Spinal cord (tissue), 10 donors: ENCODE results near the gene ARFGEF2. TPM values are rescaled to one million over a fixed set of nuclear protein-coding genes. Genes with fewer than 3 reads are reported as not detected.
"Not testable (repeated sequence)": the region's sequence is repeated elsewhere in the genome, so short reads cannot be mapped to it uniquely, and the experiment has no call there.

ENCODE experiments used
- DNase-seq, 6 donors: peaks; one replicate each; pipeline versions ENCODE4 v3.0.0 to v3.0.0-alpha.2; 2013 to 2015; ENCODE audit warnings: low spot score in 6 of 6, low read depth in 4 of 6
- H3K27ac ChIP-seq: one replicate; pipeline ENCODE4 v1.5.1; 2013; ENCODE audit warnings: low read depth, low read length, control low read depth
- H3K27me3 ChIP-seq: one replicate; pipeline ENCODE4 v1.6.1; 2013; ENCODE audit warnings: low read length; ENCODE audit not compliant: control insufficient read depth, insufficient read depth
- H3K36me3 ChIP-seq: one replicate; pipeline ENCODE4 v1.6.1; 2013; ENCODE audit warnings: low read length; ENCODE audit not compliant: control insufficient read depth, insufficient read depth
- H3K4me1 ChIP-seq: one replicate; pipeline ENCODE4 v1.6.1; 2013; ENCODE audit warnings: low read length; ENCODE audit not compliant: control insufficient read depth, insufficient read depth
- H3K4me3 ChIP-seq: one replicate; pipeline ENCODE4 v1.5.1; 2013; ENCODE audit warnings: low read depth, low read length, control low read depth
- H3K9me3 ChIP-seq: one replicate; pipeline ENCODE4 v1.6.1; 2013; ENCODE audit warnings: low read length; ENCODE audit not compliant: control insufficient read depth, insufficient read depth
- WGBS: methylation state at CpG from one replicate; pipeline ENCODE4 v1.1.5; 2013; ENCODE audit warnings: missing lambda C conversion rate; ENCODE audit not compliant: insufficient coverage; 5-methylcytosine and 5-hydroxymethylcytosine counted together
- polyA plus RNA-seq, 2 donors: library from polyadenylated mRNA; unstranded; fragments of 120-200 nt; gene quantifications; one replicate each; pipeline ENCODE4 v1.2.1, GENCODE V29; 2013; ENCODE audit not compliant: insufficient read length in 2 of 2
- total RNA-seq, 2 donors: library from RNA; depleted of rRNA in 1 of 2; stranded (reverse); fragments of 120-200 nt in 1 of 2; fragments of >200 nt in 1 of 2; gene quantifications; one replicate each; pipeline versions ENCODE4 v1.2.3 to v1.2.4, GENCODE V29; 2013 to 2014
- donor health status: healthy.

ARFGEF2 gene
- total and polyA plus RNA-seq, 4 donors: 13.5 to 45.1 (median 20.4) TPM

DNA sequence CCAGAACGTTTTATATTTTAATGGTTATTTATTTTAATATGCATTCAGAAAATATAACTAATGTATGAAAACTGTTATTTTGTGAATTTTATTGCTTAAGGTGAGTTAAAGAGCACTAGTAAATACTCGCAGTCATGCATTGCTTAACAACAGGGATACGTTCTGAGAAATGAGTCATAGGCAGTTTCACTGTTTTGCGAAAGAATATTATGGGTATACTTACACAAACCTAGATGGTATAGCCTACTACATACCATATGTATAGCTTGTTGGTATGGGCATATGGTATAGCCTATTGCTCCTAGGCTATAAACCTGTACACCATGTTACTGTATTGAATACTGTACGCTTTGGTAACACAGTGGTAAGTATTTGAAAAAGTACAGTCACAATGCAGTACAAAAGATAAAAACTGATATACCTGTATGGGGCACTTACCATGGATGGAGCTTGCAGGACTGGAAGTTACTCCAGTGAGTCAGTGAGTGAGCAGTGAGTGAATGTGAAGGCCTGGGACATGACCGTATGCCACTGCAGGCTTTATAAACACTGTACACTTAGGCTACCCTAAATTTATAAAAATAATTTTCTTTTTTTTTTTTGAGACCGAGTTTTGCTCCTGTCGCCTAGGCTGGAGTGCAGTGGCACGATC, 38.5 kb downstream of the ARFGEF2 start:
- no CpG with 5 or more reads among the region's 9 CpGs for WGBS
- Histone ChIP-seq H3K4me3 (no peak overlapping the region), H3K9me3 (no peaks in the 10 kb centered on the region), H3K36me3 (peaks cover 31% of the 10 kb centered on the region), H3K27ac (no peak overlapping the region), H3K4me1 (no peaks in the 10 kb centered on the region), H3K27me3 (no peaks in the 10 kb centered on the region)
- DNase-seq: no peak

DNA sequence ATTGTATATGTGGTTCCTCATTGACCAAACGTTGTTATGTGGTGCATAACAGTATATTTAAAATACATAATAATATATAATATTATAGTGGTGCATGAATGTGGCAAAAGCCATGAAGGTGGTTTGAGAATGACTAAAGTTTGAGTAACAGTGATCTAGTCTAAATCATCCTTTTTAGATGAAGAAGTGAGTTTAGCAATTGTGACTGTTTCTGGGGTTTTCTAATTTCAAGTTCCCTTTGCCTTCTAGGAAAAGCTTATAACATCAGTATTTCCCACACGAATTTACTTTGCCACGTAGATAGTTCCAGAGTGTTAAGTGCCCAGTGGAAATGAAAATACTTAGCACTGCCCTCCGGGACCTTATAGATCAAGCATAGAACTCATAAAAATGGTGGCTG, 40.9 kb downstream of the ARFGEF2 start:
- peaks cover 20% of the 10 kb centered on the region for H3K36me3 ChIP-seq

DNA sequence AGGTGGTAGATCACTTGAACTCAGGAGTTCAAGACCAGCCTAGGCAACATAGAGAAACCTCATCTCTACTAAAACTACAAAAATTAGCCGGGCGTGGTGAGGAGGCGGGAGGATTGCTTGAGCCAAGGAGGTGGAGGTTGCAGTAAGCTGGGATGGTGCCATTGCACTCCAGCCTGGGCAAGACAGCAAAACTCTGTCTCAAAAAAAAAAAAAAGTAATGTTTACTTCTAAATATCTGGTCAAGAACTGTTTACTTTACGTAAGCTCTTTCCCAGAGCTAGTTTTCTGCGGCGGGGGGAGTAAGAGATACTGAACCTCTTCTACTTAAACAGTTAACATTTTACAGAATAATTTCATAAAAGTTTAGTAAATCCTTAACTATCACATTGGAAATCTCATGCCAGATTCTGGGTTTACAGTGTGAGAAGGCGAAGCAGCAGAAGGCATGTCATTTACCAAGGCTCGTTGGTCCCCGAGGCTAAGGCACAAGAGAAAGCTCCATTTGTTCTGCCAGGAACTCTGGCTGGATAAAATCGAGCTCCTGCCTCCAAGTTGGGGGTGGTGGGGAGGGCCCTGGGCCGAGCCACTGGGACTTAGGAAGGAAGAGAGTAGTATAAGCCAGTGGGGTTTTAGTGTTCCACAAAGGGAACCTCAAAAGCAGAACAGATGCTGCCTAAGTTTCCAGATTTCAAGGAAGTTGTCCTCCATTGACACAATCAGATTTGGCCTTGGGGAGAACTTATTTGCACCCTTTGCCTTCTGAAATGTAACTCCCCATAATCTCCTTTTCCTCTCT, 41.7 kb downstream of the ARFGEF2 start:
- DNase-seq: peak in 1 of 6 donors; percentile 11
- no peaks in the 10 kb centered on the region for H3K4me1 ChIP-seq
- H3K27me3 ChIP-seq: no peaks in the 10 kb centered on the region
- H3K4me3 ChIP-seq: no peak overlapping the region
- no peak overlapping the region for H3K27ac ChIP-seq
- no peaks in the 10 kb centered on the region for H3K9me3 ChIP-seq
- WGBS: 79% methylated on average over 5 of the region's 11 CpGs
- peaks cover 18% of the 10 kb centered on the region for H3K36me3 ChIP-seq

More for the DNA sequence above, 40.9 kb downstream of the ARFGEF2 start:
- no CpG with 5 or more reads among the region's 4 CpGs for whole genome bisulfite sequencing
- Histone ChIP-seq H3K4me3 (no peak overlapping the region), H3K4me1 (no peaks in the 10 kb centered on the region), H3K27ac (no peak overlapping the region), H3K9me3 (no peaks in the 10 kb centered on the region), H3K27me3 (no peaks in the 10 kb centered on the region)
- no peak for DNase-seq

DNA sequence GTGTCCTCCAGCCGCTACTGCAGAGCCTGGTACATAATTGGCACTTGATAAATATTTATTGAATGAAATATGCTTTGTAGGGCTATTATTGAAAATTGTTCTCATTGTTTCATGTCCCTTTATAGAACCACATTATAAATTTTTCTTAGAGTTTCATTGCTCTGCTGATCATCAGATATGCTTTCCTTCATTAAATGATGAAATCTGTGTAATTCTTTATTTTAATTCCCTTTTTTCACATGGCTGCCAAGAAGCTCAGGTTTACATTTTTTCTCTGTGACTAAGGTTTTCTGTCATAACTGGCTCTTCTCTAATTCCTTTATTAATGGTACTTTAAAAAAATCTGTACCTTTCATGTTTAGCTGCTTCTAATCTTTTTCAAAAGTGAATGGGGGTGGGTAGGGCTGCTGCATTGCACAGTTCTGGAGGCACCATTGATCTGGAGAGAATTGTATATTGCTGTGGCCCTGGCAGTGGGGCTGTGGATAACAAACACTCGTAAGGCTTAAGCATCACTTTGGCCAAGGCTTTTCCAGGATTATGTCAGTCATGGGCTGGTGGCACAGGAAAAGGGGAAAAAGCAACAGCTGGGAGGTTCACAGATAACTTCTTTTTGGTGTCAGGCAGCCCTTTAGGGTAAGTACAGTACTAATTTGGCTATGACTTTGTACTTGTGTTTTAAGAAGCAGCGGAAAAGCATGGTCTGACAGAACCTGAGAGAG, 43.8 kb downstream of the ARFGEF2 start:
- Histone ChIP-seq H3K27me3 (no peaks in the 10 kb centered on the region), H3K27ac (no peak overlapping the region), H3K4me1 (no peaks in the 10 kb centered on the region), H3K36me3 (peaks cover 25% of the 10 kb centered on the region), H3K4me3 (no peak overlapping the region), H3K9me3 (no peaks in the 10 kb centered on the region)
- DNase-seq: no peak
- 93% methylated on average over 2 of the region's 3 CpGs for WGBS

DNA sequence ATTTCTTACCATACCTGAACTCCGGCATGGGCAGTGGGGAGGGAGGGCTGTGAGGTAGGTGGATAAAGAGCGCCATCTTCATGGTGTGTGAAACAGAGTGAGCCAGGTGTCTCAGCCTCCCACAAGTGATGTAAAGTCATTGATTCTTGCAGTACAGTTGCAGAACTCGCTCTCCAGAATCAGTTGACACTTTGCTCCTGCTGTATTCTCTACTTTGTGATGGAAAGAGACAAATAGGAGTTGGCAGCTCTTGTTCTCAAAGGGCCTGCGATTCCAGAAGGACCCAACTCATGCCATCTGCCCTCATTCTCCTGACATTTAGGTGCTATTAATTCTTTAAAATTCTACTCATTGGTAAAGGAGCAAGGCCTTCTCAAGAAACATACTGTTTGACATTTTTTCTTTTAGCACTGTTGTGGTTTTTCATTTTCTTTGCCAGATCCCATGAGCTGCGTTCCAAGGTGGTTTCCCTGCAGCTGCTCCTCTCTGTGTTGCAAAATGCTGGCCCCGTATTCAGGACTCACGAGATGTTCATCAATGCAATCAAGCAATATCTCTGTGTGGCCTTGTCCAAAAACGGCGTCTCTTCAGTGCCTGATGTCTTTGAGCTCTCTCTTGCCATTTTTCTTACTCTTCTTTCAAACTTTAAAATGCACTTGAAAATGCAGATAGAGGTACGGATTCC, 49.3 kb downstream of the ARFGEF2 start:
- WGBS: 93% methylated on average over 8 of the region's 10 CpGs
- H3K27ac ChIP-seq: no peak overlapping the region
- H3K36me3 ChIP-seq: peaks cover 30% of the 10 kb centered on the region
- no peak overlapping the region for H3K4me3 ChIP-seq
- H3K27me3 ChIP-seq: no peaks in the 10 kb centered on the region
- H3K4me1 ChIP-seq: no peaks in the 10 kb centered on the region
- no peaks in the 10 kb centered on the region for H3K9me3 ChIP-seq
- peak in 1 of 6 donors; percentile 50 for DNase-seq

DNA sequence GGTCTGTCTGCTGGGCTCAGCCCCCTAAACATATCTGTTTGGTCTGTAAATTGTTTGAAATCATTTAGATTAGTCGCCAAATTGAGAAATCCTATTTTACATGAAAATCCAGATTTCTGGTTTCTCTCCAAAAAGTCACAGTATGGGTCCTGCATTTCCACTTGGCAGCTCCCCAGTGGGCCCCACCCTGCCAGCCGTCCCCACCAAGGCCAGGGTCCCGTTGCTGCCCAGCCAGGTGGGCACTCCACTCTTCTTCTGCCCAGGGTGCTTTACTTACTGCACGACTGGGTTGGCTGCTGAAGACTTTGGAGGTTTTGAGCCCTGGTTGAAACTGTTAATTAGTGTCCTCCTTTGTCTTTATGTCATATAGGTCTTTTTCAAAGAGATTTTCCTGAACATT, 50.4 kb downstream of the ARFGEF2 start:
- H3K27ac ChIP-seq: no peak overlapping the region
- H3K4me1 ChIP-seq: no peaks in the 10 kb centered on the region
- WGBS: 76% methylated on average over 2 of the region's 4 CpGs
- H3K9me3 ChIP-seq: no peaks in the 10 kb centered on the region
- H3K36me3 ChIP-seq: peaks cover 33% of the 10 kb centered on the region
- no peak for DNase-seq
- H3K4me3 ChIP-seq: no peak overlapping the region
- no peaks in the 10 kb centered on the region for H3K27me3 ChIP-seq

DNA sequence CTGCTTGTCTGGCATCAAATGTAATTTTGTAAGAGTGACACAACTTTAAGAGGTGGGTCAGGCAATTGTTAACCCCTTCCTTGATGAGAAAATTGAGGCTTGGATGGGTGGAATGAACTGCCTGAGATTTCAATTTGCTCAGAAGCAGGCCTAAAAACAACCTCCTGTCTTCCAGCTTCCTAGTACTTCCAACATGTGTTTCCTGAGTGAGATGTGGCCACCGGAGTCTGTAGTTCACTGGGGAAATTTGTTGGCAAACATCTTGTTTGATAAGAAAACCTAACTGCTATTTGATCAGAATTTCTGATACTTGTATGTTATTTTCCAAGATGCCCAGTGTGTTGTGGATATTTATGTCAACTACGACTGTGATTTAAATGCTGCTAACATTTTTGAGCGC, 51.3 kb downstream of the ARFGEF2 start:
- DNase-seq: no peak
- Histone ChIP-seq H3K9me3 (no peaks in the 10 kb centered on the region), H3K4me1 (no peaks in the 10 kb centered on the region), H3K36me3 (peaks cover 33% of the 10 kb centered on the region), H3K27ac (no peak overlapping the region), H3K4me3 (no peak overlapping the region), H3K27me3 (no peaks in the 10 kb centered on the region)
- no CpG with 5 or more reads among the region's 3 CpGs for WGBS

DNA sequence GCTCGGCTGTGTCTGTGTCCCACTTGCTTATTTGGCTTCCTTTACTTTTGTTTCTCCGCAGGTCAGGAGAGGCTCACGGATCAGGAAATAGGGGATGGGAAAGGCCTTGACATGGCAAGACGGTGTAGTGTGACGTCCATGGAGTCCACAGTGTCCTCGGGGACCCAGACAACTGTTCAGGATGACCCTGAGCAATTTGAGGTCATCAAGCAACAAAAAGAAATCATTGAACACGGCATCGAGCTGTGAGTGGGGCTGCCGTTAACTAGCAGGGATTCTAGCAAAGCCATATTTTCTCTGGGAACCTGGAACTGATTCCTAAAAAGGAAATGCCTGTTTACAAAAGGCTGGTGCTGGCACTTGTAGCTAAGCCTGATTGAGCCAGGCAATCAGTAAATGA, 54.4 kb downstream of the ARFGEF2 start:
- 37% methylated on average over 9 of the region's 9 CpGs for WGBS
- Histone ChIP-seq H3K27ac (no peak overlapping the region), H3K4me1 (no peaks in the 10 kb centered on the region), H3K4me3 (no peak overlapping the region), H3K36me3 (peaks cover 19% of the 10 kb centered on the region), H3K27me3 (no peaks in the 10 kb centered on the region), H3K9me3 (no peaks in the 10 kb centered on the region)
- peak in 1 of 6 donors; percentile 20 for DNase-seq

DNA sequence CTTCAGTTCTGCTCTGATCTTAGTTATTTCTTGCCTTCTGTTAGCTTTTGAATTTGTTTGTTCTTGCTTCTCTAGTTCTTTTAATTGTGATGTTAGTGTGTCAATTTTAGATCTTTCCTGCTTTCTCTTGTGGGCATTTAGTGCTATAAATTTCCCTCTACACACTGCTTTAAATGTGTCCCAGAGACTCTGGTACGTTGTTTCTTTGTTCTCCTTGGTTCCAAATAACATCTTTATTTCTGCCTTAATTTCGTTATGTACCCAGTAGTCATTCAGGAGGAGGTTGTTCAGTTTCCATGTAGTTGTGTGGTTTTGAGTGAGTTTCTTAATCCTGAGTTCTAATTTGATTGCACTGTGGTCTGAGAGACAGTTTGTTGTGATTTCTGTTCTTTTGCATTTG, 58.5 kb downstream of the ARFGEF2 start:
- H3K9me3 ChIP-seq, H3K4me3 ChIP-seq, H3K4me1 ChIP-seq, H3K27me3 ChIP-seq, H3K27ac ChIP-seq, DNase-seq: not testable (repeated sequence)
- peaks cover 37% of the 10 kb centered on the region for H3K36me3 ChIP-seq
- WGBS: no CpG with 5 or more reads among the region's 2 CpGs
